NCI-H1436 (cell line): ENCODE measurements around the gene KRTAP21-1.
"Not testable (repeated sequence)": the region's sequence is repeated elsewhere in the genome, so short reads cannot be mapped to it uniquely, and the experiment has no call there.

Source experiments
- DNase-seq: peaks from one replicate; lab custom pipeline; 2025; lab: John Stamatoyannopoulos, UW

The KRTAP21-1 gene

GRCh38 chr21:30755328-30755727 is at the start of gene KRTAP21-1:
Gene KRTAP21-1 (minus strand): TSS chr21:30755428. CDS start chr21:30755378, 50 bp downstream.
- not testable (repeated sequence) for DNase-seq

DNA sequence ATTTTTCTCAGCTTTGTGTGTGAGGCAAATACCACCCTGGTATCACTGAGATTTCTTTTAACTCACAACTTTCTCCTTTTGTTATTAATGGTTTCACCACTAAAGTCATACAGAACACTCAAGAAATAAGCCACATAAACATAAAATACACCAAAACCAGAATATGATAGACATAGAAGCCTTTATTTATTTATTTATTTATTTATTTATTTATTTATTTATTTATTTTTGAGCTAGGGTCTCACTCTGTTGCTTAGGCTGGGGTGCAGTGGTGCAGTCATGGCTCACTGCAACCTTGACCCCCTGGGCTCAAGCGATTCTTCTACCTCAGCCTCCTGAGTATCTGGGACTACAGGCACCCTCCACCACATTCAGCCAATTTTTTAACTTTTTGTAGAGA is 45.4 kb upstream of the KRTAP21-1 start:
- DNase-seq = no peak

DNA sequence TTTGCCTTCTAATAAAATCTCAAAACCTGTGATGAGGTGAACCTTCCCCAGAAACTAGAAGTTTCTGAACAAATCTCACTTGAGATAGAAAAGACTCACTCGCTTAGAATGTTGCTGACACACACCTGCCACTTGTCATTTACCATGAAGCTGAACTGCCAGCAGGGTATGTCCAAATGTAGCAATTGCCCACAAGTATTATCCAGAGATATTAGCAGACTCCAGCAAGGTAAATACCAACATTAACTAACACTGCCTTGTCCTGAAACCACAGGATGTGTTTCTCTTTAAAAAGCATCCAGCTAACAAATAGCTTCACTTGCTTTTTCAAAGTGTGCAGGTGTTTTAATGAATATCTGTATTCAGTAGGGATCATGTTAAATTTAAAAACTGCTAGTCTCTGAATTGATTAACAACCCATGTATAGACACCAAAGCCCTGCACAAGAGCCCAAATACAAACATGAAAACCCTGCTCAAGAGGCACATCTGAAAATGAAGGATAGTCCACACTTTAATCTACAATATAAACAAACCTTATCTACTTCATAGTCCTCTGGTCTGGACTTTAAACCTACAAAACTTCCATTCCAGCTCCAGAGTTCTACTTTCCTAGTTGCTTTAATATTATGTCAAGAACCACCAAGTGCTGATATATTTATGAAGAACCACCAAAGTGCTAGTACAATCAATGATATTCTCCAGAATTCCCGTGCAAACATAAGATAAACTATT is 38.5 kb upstream of the KRTAP21-1 start:
- no peak for DNase-seq

- no peak for DNase-seq
These were observed 24.0 kb upstream of the KRTAP21-1 start for GRCh38 chr21:30779249-30779648.

DNA sequence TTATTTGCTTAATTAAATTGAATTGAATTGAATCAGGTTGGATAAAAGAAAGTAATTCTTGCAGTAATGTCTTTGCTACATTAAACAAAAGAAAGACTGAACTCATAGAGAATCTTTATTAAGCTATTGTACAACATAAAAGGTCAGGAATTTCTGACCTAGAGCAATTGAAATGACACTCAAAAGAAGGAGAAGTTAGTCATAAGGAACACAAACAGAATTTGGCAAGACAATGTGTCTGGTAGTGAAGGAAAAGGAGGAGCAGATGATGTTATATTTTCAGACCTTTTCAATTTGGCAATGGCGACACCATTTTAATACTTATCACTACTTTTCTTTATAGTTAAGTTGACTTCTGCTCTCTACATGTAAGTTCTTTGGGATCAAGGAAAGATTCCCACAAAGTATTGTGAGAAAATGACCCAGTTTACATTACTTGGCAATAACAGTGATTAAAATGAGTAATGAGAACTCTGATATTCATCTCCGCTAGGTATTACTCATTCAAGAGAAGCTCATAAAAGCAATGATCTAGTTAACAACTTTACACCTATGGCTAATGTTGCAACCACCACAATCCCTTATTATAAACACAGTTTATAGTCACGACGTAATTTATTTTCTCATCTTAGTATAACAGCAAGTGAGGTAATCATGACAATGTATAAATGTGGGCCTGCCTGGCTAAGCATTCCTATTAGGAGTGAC is 14.7 kb upstream of the KRTAP21-1 start:
- DNase-seq = no peak

DNA sequence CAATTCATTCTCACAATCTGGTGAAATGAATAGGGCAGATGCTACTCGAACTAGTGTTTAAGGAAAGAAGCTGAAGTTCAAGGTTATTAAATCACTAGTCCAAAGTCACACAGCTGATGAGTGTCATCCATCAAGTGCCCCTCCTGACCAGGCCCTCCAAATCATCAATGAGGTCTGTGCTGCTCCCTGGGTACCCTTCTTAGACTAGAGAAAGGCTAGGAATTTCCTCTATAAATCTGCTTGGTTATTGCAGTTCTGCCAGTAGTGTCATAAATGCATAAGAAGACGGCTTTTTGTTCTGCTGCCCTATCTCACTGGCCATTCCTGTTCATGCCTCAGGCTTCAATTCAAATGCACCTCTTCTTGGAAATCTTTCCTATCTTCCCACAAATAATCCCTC is 5.5 kb upstream of the KRTAP21-1 start:
- DNase-seq = no peak

DNA sequence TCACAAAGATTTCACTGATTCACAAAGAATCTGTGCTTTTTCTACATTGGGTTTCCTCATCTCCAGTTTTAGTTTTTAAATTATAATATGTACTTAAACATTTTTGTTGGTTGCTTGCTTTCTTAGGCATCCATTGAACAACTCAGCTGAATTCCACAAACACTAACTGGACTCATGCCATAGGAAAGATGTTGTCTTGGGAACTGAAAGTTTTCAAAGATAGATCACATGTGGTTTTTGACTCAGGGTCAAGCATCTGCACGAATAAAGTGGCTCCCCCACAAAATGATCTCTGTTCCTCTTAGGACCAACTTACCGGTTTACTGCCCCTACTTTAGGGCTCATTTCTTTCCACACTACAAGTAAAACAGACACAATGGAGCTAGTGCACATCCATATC is 3.1 kb upstream of the KRTAP21-1 start:
- DNase-seq = no peak

DNA sequence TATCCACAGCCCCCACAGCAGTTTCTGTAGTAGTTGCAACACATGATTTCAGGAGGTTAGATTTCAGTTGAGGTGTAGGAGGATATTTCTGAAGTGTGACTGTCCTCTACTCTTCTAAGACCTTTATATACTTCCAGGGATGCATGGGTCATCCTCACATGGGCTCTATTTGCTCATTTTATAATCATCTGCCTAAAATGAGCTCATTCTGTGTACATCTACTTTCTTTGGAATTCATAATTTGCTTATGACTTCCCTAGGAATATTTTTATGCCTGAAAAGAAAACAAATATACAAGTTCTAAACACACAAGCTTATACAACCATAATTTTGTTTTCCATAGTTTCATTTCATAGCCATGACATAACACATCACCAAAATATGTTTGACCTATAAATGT is 8.1 kb downstream of the KRTAP21-1 start, which contains the start of gene KRTAP21-2:
KRTAP21-2 (minus strand) TSS at position 101 of the 400 bp plus-strand sequence; CDS start at position 44, 57 bp downstream.
- no peak for DNase-seq

DNA sequence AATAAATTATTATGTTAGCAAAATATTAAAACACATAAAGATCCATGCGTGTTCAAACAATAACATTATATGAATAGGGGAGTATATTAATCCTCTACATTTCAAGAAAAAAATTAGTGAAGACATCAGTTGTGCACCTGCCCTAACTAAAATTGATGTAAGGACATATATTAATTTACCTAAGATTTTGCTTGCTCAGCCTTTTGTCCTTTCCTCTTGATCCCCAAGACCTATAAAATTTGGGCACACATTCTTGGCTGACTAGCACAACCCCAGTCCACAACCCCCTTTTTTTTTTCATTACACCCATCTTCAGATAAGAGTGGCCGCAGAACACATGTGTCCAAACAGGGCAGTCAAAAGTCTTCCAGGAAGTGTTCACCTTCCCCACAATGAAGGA is 14.8 kb downstream of the KRTAP21-1 start:
- no peak for DNase-seq

DNA sequence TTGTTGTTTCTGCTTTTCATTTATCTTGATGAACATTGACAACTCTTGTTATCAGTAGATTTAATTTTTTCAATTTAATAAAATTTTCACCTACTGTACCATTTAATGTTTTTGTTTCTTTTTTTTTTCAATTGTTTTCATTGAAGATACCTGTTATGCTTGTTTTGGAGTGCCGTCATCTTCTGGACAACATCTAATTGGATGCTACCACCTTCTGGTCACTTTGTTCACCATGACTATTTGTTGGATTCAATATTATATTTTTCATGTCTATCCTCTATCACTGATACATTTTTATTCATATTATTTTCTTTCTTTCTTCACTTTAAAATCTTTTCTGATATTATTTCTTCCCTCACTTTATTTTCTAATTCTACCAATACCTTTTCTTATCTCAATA is 22.2 kb downstream of the KRTAP21-1 start:
- no peak for DNase-seq

GRCh38 chr21:30726726-30727125 is 28.5 kb downstream of the KRTAP21-1 start:
- no peak for DNase-seq

DNA sequence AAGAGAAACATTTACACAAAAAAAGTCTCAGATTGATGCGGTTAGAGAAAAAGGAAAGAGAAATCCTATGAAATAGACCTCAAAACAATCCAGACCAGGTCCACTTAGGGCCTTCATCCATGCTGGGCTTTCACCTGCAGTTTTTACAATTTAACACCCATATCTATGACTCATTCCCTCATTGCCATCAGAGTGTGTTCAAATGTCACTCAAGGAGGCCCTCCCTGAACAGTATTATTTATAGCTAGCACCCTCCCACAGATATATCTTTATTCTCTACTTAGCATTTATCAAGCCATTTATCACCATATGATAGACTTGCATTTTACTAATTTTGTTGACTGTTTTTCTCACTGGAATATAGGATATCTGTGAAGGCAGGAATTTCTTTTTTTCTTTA is 35.8 kb downstream of the KRTAP21-1 start:
- DNase-seq = no peak

DNA sequence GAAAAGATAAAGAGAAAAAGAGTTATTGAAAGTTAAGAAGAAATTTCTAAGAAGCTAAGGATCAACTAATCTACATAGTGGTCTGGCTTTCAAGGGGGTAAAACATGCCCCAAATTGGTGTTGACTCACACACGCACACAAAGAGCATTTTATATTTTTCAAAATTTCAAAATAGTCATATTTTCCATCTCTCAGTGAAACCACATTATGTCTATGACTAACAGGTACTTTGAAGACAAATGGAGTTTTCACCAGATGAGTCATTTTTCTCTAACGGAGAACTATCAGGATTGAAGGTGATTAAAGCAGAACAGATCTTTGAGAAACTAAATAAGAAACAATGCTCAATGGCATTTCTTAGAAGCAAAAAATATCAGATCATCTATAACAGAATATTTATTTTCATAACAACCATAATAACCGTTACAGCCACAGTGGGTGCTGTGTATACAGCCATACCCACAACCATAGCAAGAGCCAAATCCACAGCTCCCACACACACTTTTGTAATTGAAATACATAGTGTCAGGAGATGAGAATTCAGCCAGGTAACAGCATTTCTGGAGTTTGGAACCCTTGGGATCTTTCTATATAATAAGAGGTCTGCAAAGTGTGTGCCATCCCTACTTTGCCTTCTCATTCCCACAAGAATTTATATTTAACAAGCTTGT is 36.9 kb downstream of the KRTAP21-1 start, which contains the start of gene KRTAP21-3:
KRTAP21-3 (minus strand) TSS at position 539 of the 671 bp plus-strand sequence; CDS start at position 521, 18 bp downstream.
- DNase-seq = no peak

DNA sequence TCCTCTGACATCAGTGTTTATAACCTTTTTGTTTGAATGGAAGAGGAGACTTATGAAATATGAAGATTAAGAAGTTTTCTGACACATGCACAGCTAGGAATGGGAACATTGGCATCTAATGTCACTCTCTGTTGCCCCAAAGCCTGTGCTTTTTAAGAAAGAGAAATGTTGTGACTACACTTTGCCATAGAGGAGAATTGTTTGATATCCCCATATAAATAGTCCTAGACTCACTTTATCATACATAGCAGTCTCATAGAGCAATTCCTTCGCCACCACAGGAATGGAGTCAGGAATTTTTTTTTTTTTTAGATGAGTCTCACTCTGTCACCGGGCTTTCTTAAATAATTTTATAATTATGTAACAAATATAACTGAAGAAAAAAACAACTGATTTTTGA is 38.1 kb downstream of the KRTAP21-1 start:
- DNase-seq = no peak

GRCh38 chr21:30714946-30715345 is 40.3 kb downstream of the KRTAP21-1 start:
- no peak for DNase-seq

GRCh38 chr21:30714456-30714855 is 40.8 kb downstream of the KRTAP21-1 start:
- DNase-seq = no peak

- DNase-seq = no peak
These were observed 41.5 kb downstream of the KRTAP21-1 start for GRCh38 chr21:30713766-30714165.

DNA sequence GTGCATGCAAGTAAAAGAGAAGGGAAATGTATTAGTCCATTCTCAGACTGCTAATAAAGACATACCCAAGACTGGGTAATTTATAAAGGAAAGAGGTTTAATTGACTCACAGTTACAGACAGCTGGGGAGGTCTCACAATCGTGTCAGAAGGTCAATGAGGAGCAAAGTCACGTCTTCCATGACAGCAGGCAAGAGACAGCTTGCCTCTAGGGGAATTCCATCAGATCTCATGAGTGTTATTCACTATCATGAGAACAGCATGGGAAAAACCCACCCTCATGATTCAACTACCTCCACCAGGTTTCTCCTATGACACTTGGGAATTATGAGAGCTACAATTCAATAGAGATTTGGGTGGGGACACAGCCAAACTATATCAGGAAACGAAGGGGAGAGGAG is 44.7 kb downstream of the KRTAP21-1 start:
- no peak for DNase-seq

DNA sequence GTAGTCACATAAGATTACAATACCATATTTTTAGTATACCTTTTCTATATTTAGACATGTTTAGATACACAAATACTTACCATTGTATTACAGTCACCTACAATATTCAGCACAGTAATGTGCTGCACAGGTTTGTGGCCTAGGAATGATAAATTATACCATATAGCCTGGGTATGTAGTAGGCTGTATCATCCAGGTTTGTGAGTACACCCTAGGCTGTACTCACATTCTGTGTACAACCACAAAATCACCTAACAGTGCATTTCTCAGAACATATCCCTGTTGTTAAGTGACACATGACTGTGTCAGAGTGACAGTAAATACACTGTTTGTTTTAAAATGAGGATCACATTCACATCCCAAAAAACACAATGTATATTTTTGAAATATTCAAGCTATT is 47.8 kb downstream of the KRTAP21-1 start:
- DNase-seq = no peak
